SH-SY5Y (cell line): ENCODE data around the gene RAP1GDS1.
A peak's percentile ranks its signal among the peaks of the same experiment; 100 is the strongest.

Source experiments
- GATA2 ChIP-seq: IDR thresholded peaks from 2 replicates; pipeline ENCODE4 v1.6.1; 2011; ENCODE audit warnings: mild to moderate bottlenecking, low read depth, low read length
- GATA3 ChIP-seq: IDR thresholded peaks from 2 replicates; pipeline ENCODE4 v1.6.1; 2011; ENCODE audit warnings: low read depth, mild to moderate bottlenecking, low read length, moderate library complexity

Gene RAP1GDS1

GRCh38 chr4:98480535-98480934 is 219.4 kb downstream of the RAP1GDS1 start:
- TF ChIP-seq GATA2 (no peak), GATA3 (no peak)

GRCh38 chr4:98481167-98481566 is 220.0 kb downstream of the RAP1GDS1 start:
- TF ChIP-seq GATA2 (peak; percentile 81), GATA3 (no peak; the same call in 1 of the 2 replicates)

GRCh38 chr4:98482503-98482846 is 221.3 kb downstream of the RAP1GDS1 start:
- TF ChIP-seq GATA2 (no peak), GATA3 (no peak)

GRCh38 chr4:98482847-98483806 is 221.9 kb downstream of the RAP1GDS1 start:
- TF ChIP-seq GATA3 (no peak), GATA2 (no peak)

- TF ChIP-seq GATA3 (no peak), GATA2 (no peak)
Observed at GRCh38 chr4:98484031-98484430, 222.8 kb downstream of the RAP1GDS1 start.

GRCh38 chr4:98485816-98486345 is 224.7 kb downstream of the RAP1GDS1 start:
- TF ChIP-seq GATA2, result no peak
- no peak for TF ChIP-seq GATA3

- TF ChIP-seq GATA3 (no peak), GATA2 (no peak)
Observed at GRCh38 chr4:98490251-98490650, 229.1 kb downstream of the RAP1GDS1 start.

GRCh38 chr4:98491899-98492559 is 230.8 kb downstream of the RAP1GDS1 start:
- no peak for TF ChIP-seq GATA2
- no peak for TF ChIP-seq GATA3

GRCh38 chr4:98493296-98493695 is 232.1 kb downstream of the RAP1GDS1 start:
- TF ChIP-seq GATA2 (no peak), GATA3 (no peak)
